Right atrium auricular region (tissue), 2 donors: ENCODE data around the gene CD109. TPM values are rescaled to one million over a fixed set of nuclear protein-coding genes. Genes with fewer than 3 reads are reported as not detected.
A peak's percentile ranks its signal among the peaks of the same experiment; 100 is the strongest.
"Not testable (repeated sequence)": the region's sequence is repeated elsewhere in the genome, so short reads cannot be mapped to it uniquely, and the experiment has no call there.

ENCODE experiments used
- DNase-seq: peaks from one replicate; pipeline ENCODE4 v3.0.0-alpha.2; 2019; ENCODE audit warnings: low spot score
- H3K27ac ChIP-seq, 2 donors: fragments of 200-600 bp; sonication (generic); 1 replicate in 1 of 2; 2 replicates in 1 of 2; pipeline ENCODE4 v1.5.1; 2016 to 2019
- H3K27me3 ChIP-seq, 2 donors: fragments of 200-600 bp; sonication (generic); one replicate each; pipeline versions ENCODE4 v1.5.1 to v1.6.0; 2017 to 2019
- H3K36me3 ChIP-seq: fragments of 200-600 bp; sonication (generic); one replicate; pipeline ENCODE4 v1.5.1; 2016
- H3K4me1 ChIP-seq, 2 donors: fragments of 200-600 bp; sonication (generic); one replicate each; pipeline versions ENCODE4 v1.5.1 to v1.6.0; 2017 to 2019
- H3K4me3 ChIP-seq, 2 donors: fragments of 200-600 bp; sonication (generic); 1 replicate in 1 of 2; 2 replicates in 1 of 2; pipeline ENCODE4 v1.5.1; 2017 to 2019; ENCODE audit warnings: mild to moderate bottlenecking in 1 of 2, moderate library complexity in 1 of 2
- H3K9me3 ChIP-seq, 2 donors: fragments of 200-600 bp; sonication (generic); one replicate each; pipeline ENCODE4 v1.5.1; 2019
- CTCF ChIP-seq, 2 donors: fragments of 200-600 bp; sonication (generic); IDR thresholded peaks; one replicate each; pipeline ENCODE4 v1.5.1; 2019; ENCODE audit warnings: antibody characterized with exemption in 2 of 2
- total RNA-seq, 2 donors: library from RNA; depleted of rRNA; stranded (reverse); fragments of >200 nt; gene quantifications; one replicate each; pipeline ENCODE4 v1.1.0, GENCODE V29; 2016

CD109 gene
- total RNA-seq, 2 donors from 2014 or later = 18.7 to 30.1 TPM

GRCh38 chr6:73800997-73801396, 105.0 kb downstream of the CD109 start:
- DNase-seq = no peak
- no peaks in the 10 kb centered on the region for H3K27me3 ChIP-seq
- peaks cover 0 to 2% of the 10 kb centered on the region in 2 donors for H3K4me1 ChIP-seq
- no peak overlapping the region for H3K4me3 ChIP-seq
- no peaks in the 10 kb centered on the region for H3K36me3 ChIP-seq
- TF ChIP-seq CTCF (IDR thresholded peaks at IDR 0.05) = no peak
- H3K9me3 ChIP-seq = no peaks in the 10 kb centered on the region
- H3K27ac ChIP-seq = no peak overlapping the region

- no peak overlapping the region for H3K27ac ChIP-seq
- no peaks in the 10 kb centered on the region for H3K36me3 ChIP-seq
- peaks cover 0 to 2% of the 10 kb centered on the region in 2 donors for H3K4me1 ChIP-seq
- DNase-seq = no peak
- no peak for TF ChIP-seq CTCF (IDR thresholded peaks at IDR 0.05)
- no peaks in the 10 kb centered on the region for H3K27me3 ChIP-seq
- no peak overlapping the region for H3K4me3 ChIP-seq
- H3K9me3 ChIP-seq = no peaks in the 10 kb centered on the region
Measured at GRCh38 chr6:73801652-73802268, 105.8 kb downstream of the CD109 start.

GRCh38 chr6:73802366-73802765, 106.4 kb downstream of the CD109 start:
- DNase-seq = no peak
- H3K4me3 ChIP-seq = no peak overlapping the region
- TF ChIP-seq CTCF (IDR thresholded peaks at IDR 0.05) = no peak
- H3K36me3 ChIP-seq = no peaks in the 10 kb centered on the region
- H3K9me3 ChIP-seq = no peaks in the 10 kb centered on the region
- peaks cover 0 to 2% of the 10 kb centered on the region in 2 donors for H3K4me1 ChIP-seq
- no peak overlapping the region for H3K27ac ChIP-seq
- no peaks in the 10 kb centered on the region for H3K27me3 ChIP-seq

- Histone ChIP-seq H3K36me3 (no peaks in the 10 kb centered on the region), H3K27me3 (no peaks in the 10 kb centered on the region), H3K9me3 (no peaks in the 10 kb centered on the region), H3K4me1 (peaks cover 0 to 2% of the 10 kb centered on the region in 2 donors), H3K27ac (no peak overlapping the region), H3K4me3 (no peak overlapping the region)
- TF ChIP-seq CTCF (IDR thresholded peaks at IDR 0.05) = peak in 1 of 2 donors; percentile 38
- DNase-seq = no peak
Measured at GRCh38 chr6:73803562-73804241, 107.7 kb downstream of the CD109 start.

- H3K27ac ChIP-seq, H3K4me1 ChIP-seq, DNase-seq, H3K36me3 ChIP-seq, H3K4me3 ChIP-seq, H3K27me3 ChIP-seq, H3K9me3 ChIP-seq: not testable (repeated sequence)
Measured at GRCh38 chr6:73805221-73805620, 109.2 kb downstream of the CD109 start.

GRCh38 chr6:73805982-73806381, 110.0 kb downstream of the CD109 start:
- not testable (repeated sequence) for H3K27ac ChIP-seq, DNase-seq, H3K4me1 ChIP-seq, H3K9me3 ChIP-seq, H3K27me3 ChIP-seq, H3K4me3 ChIP-seq, H3K36me3 ChIP-seq

GRCh38 chr6:73811706-73812105, 115.7 kb downstream of the CD109 start:
- no peaks in the 10 kb centered on the region for H3K4me1 ChIP-seq
- no peaks in the 10 kb centered on the region for H3K27me3 ChIP-seq
- no peak overlapping the region for H3K4me3 ChIP-seq
- no peak overlapping the region for H3K27ac ChIP-seq
- no peak for DNase-seq
- H3K9me3 ChIP-seq = no peaks in the 10 kb centered on the region
- no peak for TF ChIP-seq CTCF (IDR thresholded peaks at IDR 0.05)
- peaks cover 9% of the 10 kb centered on the region for H3K36me3 ChIP-seq
